Stimulated activated naive B cell treated with anti-CD40 and anti-IgM and Interleukin-4, amounts not matched to agents 10 μg/mL and 1 μg/mL and 100 μg/mL, for 72 hours (primary cell): ENCODE measurements around the gene DPP10.
A peak's percentile ranks its signal among the peaks of the same experiment; 100 is the strongest.

Experiments
- ATAC-seq, 2 donors: fragments of 150-1000 bp; cut with Tn5 transposase; replicated peaks; 2 replicates each; pipeline ENCODE4 v1.10.0; 2021; ENCODE audit warnings: moderate library complexity in 1 of 2
- DNase-seq: peaks from one replicate; pipeline ENCODE4 v3.0.0; 2021
- H3K27ac Mint-ChIP-seq: one replicate; pipeline ENCODE4 v1.8.0; 2022; ENCODE audit warnings: mild to moderate bottlenecking, mixed read lengths
- H3K27me3 Mint-ChIP-seq, 2 donors: one replicate each; pipeline ENCODE4 v1.8.0; 2022; ENCODE audit warnings: mixed read lengths in 2 of 2
- H3K36me3 Mint-ChIP-seq, 2 donors: one replicate each; pipeline ENCODE4 v1.8.0; 2022; ENCODE audit warnings: mixed read lengths in 2 of 2, mild to moderate bottlenecking in 1 of 2
- H3K4me1 Mint-ChIP-seq, 2 donors: one replicate each; pipeline ENCODE4 v1.8.0; 2022; ENCODE audit warnings: mixed read lengths in 2 of 2, mild to moderate bottlenecking in 1 of 2
- H3K4me3 Mint-ChIP-seq, 2 donors: one replicate each; pipeline ENCODE4 v1.8.0; 2022; ENCODE audit warnings: mild to moderate bottlenecking in 2 of 2, mixed read lengths in 2 of 2, moderate library complexity in 1 of 2
- H3K9me3 Mint-ChIP-seq, 2 donors: one replicate each; pipeline ENCODE4 v1.8.0; 2022; ENCODE audit warnings: mixed read lengths in 2 of 2, mild to moderate bottlenecking in 1 of 2

DPP10 gene

DNA sequence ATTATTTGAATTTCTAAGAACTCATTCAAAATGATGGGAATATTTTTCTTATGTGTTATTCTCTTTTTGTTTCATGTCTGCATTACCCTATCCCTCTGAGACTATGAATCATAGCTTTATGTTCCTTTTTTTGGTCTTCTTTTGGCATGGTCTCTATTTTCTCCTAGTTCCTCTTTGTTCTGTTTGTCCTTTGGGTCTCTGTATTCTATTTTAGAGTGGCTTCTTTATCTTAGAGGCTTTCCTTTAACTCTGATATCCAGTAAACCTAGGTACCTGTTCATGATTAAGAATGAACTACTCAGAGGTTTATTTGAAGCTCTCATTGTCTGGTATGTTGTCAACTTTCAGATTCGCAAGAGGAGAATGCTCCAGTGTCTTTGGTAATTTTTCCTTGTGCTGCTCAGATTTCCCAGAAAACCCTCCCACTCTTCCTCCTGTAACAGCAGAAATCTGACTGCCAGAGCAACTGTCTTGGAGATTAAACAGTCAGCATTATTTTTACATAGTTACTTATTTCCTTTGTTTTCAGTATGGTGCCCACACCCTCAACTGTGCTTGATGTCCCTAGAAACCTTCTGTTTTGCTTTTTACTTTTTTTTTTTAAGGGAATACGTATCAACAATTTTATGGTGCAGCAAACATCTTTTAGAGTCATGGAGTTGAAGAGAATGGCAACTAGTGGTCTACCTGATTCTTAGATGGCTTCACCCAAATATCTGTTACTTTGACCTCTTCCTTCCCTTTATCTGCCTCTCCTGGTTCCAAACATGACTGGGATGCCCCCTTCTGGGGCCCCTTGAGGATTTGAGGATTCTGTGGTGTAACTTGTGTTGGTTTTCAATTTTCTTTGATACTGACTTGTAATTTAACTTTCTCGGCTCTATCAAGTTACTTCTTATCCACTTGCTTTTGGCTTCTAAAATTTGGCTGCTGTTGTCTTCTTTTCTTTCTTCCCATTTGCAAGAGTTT is 92.0 kb downstream of the DPP10 start:
- ATAC-seq (peak; percentile 67 to 70), DNase-seq (no peak)
- Mint-ChIP-seq H3K27me3 (peaks cover 5 to 16% of the 10 kb centered on the region in 2 donors), H3K4me3 (no peak overlapping the region), H3K36me3 (no peaks in the 10 kb centered on the region), H3K27ac (no peak overlapping the region), H3K9me3 (peaks cover 0 to 2% of the 10 kb centered on the region in 2 donors), H3K4me1 (peaks cover 3 to 13% of the 10 kb centered on the region in 2 donors)

DNA sequence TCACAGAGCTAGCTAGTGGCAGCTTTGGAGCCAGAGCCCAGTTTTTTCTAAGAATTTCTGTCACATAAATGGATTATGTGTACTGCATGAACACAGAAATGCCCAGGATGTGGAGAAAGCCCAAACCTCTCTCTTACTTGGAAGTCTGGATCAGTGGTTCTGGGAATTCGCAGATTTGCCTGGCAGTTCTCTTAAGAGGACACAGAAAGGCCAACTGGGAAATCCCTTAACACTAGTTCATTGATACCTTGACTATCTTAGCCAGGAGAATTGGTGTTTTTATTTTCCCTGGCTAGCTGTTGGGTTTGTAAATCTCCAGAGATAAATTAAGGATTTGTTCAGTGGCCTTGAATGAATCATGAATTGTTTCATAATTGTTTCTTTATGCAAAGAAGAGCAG is 95.3 kb downstream of the DPP10 start:
- Mint-ChIP-seq H3K4me1 (peaks cover 3 to 13% of the 10 kb centered on the region in 2 donors), H3K9me3 (peaks cover 0 to 2% of the 10 kb centered on the region in 2 donors), H3K4me3 (no peak overlapping the region), H3K27ac (no peak overlapping the region), H3K27me3 (peaks cover 5 to 16% of the 10 kb centered on the region in 2 donors), H3K36me3 (no peaks in the 10 kb centered on the region)
- ATAC-seq, result no peak
- DNase-seq, result no peak

DNA sequence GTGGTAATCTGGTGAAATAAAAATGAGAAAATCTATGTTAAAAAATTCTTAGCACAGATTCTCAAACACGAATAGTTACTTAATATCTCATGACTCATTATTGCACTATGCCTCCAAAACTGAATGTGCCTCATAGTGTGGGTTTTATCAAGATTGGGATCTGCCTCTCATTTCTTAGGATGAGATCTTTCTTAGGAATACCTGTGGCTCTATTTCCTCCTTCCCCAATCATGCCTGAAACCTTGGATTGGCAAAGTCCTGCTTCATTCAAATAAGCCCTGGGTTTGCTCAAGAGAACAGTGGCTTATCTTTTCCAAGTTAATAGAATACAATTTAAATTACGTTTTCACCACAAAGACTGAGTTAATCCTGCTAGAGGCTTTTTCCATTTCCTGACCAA is 100.3 kb downstream of the DPP10 start:
- Mint-ChIP-seq H3K36me3 (no peaks in the 10 kb centered on the region), H3K4me3 (no peak overlapping the region), H3K27ac (no peak overlapping the region), H3K4me1 (peaks cover 0 to 2% of the 10 kb centered on the region in 2 donors), H3K9me3 (peaks cover 0 to 3% of the 10 kb centered on the region in 2 donors), H3K27me3 (peaks cover 13 to 15% of the 10 kb centered on the region in 2 donors)
- ATAC-seq (no peak), DNase-seq (no peak)

DNA sequence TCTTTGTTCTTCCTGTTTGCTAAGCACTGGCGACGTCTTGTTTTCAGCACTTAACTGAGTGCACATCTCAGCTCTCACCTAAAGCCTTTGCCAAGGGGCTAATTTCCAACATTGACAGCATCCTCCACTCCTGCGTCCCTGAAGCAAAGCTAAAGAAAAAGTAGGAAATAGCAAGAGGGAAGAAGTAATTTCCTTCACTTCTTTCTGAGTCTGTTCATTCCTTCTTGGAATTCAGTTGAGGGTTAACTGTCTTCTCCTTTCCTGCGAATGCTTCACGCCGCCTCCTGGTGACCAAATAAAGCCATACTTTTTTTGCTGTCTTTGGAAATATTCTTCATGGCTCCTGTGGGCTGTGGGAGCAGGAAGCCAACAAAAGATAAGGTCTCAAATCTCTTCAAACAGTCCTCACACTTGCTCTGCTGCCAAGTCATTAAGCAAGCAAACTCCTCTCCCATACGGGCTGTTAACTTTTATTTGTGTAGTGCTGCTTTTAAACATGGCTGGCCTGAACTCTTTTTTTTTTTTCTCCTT is 100.9 kb downstream of the DPP10 start:
- Mint-ChIP-seq H3K4me3 (no peak overlapping the region), H3K27ac (no peak overlapping the region), H3K36me3 (no peaks in the 10 kb centered on the region), H3K4me1 (peaks cover 0 to 2% of the 10 kb centered on the region in 2 donors), H3K27me3 (peaks cover 13 to 15% of the 10 kb centered on the region in 2 donors), H3K9me3 (peaks cover 0 to 3% of the 10 kb centered on the region in 2 donors)
- ATAC-seq (no peak), DNase-seq (no peak)

DNA sequence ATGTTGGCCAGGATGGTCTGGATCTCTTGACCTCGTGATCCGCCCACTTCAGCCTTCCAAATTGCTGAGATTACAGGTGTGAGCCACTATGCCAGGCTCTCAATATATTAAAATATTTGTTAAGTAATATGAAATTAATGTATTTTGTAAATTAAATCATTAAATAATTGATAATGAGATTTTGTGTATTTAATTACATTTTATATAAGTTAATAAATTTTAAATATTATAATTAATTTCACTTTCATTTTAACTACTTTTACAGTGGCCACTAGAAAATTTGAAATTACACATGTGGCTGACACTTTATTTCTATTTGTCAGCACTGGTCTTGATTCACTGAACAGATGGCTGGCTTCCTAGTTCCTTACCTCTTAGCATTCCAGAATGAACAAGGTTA is 102.6 kb downstream of the DPP10 start:
- peaks cover 0 to 3% of the 10 kb centered on the region in 2 donors for H3K9me3 Mint-ChIP-seq
- peaks cover 13 to 15% of the 10 kb centered on the region in 2 donors for H3K27me3 Mint-ChIP-seq
- H3K4me1 Mint-ChIP-seq, result peaks cover 0 to 2% of the 10 kb centered on the region in 2 donors
- no peaks in the 10 kb centered on the region for H3K36me3 Mint-ChIP-seq
- no peak overlapping the region for H3K4me3 Mint-ChIP-seq
- H3K27ac Mint-ChIP-seq, result no peak overlapping the region
- DNase-seq (no peak), ATAC-seq (no peak)

DNA sequence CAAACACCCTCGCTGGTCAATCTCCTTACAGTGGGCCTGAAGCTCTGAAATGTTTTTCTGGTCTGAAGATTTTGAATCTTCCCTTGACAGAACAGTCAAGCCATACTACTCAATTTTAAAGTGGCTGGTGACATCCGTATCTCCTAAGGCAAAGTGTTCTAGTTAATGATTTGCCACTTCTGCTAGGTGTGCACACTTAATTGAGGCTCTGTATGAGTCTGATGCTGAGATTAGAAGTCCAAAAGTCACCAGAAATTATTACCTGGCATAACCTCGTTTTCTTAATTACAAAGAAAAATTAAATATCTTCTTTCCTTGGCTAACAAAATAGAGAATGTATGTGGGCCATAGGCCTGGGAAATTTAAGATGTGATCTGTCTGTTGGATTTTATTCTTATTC is 104.1 kb downstream of the DPP10 start:
- no peak overlapping the region for H3K4me3 Mint-ChIP-seq

DNA sequence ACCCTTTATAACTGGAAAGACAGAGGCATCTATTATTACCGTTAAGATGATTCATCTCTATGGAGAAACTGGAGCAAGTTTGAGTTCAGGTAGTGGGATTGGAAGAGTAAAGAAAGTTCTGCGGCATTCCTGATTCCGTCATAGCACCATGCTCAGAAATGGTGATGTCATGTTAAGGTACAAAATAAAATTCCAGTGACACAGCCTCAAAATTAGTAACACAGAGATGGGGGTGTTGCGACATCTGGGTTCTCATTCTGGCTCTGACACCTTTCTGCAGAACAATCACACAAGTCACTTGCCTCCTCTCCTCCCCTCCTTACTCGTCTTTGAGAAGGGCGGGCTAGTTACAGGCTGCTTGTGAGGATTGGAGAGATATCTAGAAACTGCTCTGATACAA is 105.7 kb downstream of the DPP10 start:
- H3K4me1 Mint-ChIP-seq, result peaks cover 0 to 2% of the 10 kb centered on the region in 2 donors
- no peak for ATAC-seq
- H3K9me3 Mint-ChIP-seq, result peaks cover 0 to 3% of the 10 kb centered on the region in 2 donors
- H3K27me3 Mint-ChIP-seq, result peaks cover 19 to 23% of the 10 kb centered on the region in 2 donors
- no peak overlapping the region for H3K4me3 Mint-ChIP-seq
- H3K27ac Mint-ChIP-seq, result no peak overlapping the region
- DNase-seq, result no peak
- no peaks in the 10 kb centered on the region for H3K36me3 Mint-ChIP-seq

More for the DNA sequence above, 104.1 kb downstream of the DPP10 start:
- peaks cover 15 to 19% of the 10 kb centered on the region in 2 donors for H3K27me3 Mint-ChIP-seq
- H3K27ac Mint-ChIP-seq, result no peak overlapping the region
- peaks cover 0 to 2% of the 10 kb centered on the region in 2 donors for H3K4me1 Mint-ChIP-seq
- H3K9me3 Mint-ChIP-seq, result peaks cover 0 to 3% of the 10 kb centered on the region in 2 donors
- DNase-seq (no peak), ATAC-seq (no peak)
- no peaks in the 10 kb centered on the region for H3K36me3 Mint-ChIP-seq

DNA sequence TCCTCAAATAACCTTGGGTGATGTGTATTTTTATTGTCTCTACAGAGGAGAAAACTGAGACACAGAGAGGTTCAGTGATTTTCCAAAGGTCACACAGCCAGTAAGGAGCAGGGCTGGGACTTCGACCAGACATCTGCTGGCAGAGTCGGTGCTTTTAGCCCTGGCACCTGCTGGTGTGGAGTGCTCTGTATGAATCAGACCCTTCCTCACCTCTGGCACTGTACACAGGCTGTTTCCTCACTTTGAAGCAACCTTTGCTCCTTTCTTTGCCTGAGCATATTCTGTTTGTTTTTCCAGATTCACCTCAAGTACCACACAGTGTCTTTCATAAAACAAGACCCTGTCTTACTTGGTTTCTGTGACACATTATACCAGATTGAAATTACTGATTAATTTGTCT is 107.9 kb downstream of the DPP10 start:
- H3K4me1 Mint-ChIP-seq, result no peaks in the 10 kb centered on the region
- H3K27ac Mint-ChIP-seq, result no peak overlapping the region
- ATAC-seq (no peak), DNase-seq (no peak)
- peaks cover 14 to 18% of the 10 kb centered on the region in 2 donors for H3K27me3 Mint-ChIP-seq
- no peaks in the 10 kb centered on the region for H3K36me3 Mint-ChIP-seq
- H3K9me3 Mint-ChIP-seq, result no peaks in the 10 kb centered on the region
- no peak overlapping the region for H3K4me3 Mint-ChIP-seq

DNA sequence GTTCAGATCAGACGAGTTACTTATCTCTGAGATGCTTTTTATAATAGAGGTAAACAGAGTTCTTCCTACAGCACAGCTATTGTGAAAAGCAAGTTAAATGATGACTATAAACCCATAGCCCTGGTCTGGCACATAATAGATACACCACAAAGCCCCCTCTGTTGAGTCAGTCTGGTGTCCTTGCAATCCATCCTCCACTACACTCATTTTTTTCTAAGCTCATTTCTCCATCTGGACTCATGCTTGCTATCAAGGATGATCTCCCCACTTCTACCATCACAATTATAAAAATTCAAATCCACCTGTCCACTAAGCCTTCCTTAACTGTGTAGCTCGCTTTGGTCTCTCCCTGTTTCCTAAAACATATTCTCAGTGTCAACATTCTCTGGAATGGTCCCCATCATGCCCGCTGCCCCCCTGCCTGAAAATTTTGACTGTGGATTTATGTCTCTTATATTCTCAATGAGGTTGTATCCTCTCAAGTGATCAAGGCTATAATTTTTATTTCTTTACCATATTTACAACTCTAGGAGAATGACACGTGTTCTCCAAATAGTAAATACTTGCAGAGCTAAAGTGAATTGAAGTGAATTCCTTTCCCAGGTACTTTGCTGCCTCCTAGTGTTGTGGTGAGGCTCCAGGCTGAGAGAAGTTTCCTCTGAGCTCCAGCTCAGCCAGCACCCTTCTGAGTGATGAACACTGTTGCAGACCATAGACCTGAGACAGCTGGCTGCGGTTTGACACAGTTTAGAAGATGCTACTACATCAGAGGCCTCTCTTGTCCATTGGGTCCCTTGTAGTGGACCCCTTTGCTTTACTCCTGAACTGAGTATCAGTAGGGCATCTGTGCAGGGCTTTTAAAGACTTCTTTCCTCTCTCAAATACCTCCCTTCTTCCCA is 108.7 kb downstream of the DPP10 start:
- DNase-seq (peak; percentile 11), ATAC-seq (peak; percentile 72 to 73)
- Mint-ChIP-seq H3K4me1 (no peaks in the 10 kb centered on the region), H3K27ac (no peak overlapping the region), H3K36me3 (no peaks in the 10 kb centered on the region), H3K9me3 (no peaks in the 10 kb centered on the region), H3K27me3 (peaks cover 14 to 18% of the 10 kb centered on the region in 2 donors), H3K4me3 (no peak overlapping the region)

DNA sequence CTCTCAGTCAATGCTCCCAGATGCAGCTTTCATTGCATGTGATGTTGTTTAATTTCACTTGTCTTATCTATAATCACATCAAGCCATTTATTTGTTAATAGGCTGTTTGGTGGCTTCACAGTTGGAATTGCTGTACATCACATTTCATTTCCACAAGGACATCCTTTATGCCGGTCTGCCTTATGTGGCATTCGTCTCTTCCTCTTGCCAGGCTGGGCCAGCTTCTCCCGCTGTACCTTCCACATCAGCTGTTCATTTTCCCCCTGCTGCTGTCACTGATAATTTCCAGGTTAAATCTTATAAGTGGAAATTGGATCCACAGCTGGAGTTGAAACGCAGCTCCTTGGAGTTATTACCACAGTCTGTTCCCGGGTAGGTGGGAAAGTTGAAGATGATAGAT is 110.6 kb downstream of the DPP10 start:
- no peaks in the 10 kb centered on the region for H3K36me3 Mint-ChIP-seq
- H3K27ac Mint-ChIP-seq, result no peak overlapping the region
- no peaks in the 10 kb centered on the region for H3K4me1 Mint-ChIP-seq
- H3K27me3 Mint-ChIP-seq, result peaks cover 13 to 15% of the 10 kb centered on the region in 2 donors
- H3K9me3 Mint-ChIP-seq, result no peaks in the 10 kb centered on the region
- ATAC-seq (no peak), DNase-seq (no peak)
- no peak overlapping the region for H3K4me3 Mint-ChIP-seq

DNA sequence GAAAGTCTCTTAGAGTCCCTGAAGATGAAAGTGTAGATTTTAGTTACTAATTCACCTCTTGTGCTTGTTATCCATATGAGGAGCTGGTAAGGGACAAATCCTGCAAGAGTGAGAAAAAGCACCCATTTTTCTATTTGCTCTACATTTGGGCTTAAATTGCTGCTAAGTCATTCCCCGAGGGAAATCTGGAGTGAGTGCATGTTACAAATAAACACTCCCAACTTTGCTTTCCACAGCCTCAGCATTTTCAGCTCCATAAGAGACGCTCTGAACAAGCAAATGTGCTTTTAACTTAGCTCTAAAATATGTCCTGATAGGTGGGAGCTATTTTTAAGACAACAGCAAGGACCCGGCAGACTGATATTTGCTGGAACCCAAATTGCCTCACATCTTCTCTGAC is 126.7 kb downstream of the DPP10 start:
- H3K27ac Mint-ChIP-seq, result no peak overlapping the region
- H3K4me3 Mint-ChIP-seq, result no peak overlapping the region
- H3K36me3 Mint-ChIP-seq, result no peaks in the 10 kb centered on the region
- H3K27me3 Mint-ChIP-seq, result no peaks in the 10 kb centered on the region
- ATAC-seq (no peak), DNase-seq (no peak)
- H3K9me3 Mint-ChIP-seq, result no peaks in the 10 kb centered on the region
- H3K4me1 Mint-ChIP-seq, result no peaks in the 10 kb centered on the region

DNA sequence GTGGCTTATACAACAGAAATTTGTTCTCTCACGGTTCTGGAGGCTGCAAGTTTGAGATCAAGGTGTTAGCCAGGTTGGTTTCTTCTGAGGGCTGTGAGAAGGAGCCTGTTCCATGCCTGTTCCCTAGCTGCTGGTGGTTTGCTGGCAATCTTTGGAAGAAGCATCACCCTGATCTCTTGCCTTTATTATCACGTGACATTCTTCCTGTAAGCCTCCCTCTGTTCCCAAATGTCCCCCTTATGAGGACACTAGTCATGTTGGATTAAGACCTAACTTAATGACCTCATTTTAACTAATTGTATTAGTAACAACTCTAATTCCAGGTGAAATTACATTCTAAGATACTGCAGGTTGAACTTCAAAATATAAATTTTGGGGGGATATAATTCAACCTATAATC is 135.2 kb downstream of the DPP10 start:
- Mint-ChIP-seq H3K4me3 (no peak overlapping the region), H3K36me3 (no peaks in the 10 kb centered on the region), H3K27ac (no peak overlapping the region), H3K27me3 (no peaks in the 10 kb centered on the region), H3K4me1 (no peaks in the 10 kb centered on the region), H3K9me3 (no peaks in the 10 kb centered on the region)
- no peak for DNase-seq
- no peak for ATAC-seq

DNA sequence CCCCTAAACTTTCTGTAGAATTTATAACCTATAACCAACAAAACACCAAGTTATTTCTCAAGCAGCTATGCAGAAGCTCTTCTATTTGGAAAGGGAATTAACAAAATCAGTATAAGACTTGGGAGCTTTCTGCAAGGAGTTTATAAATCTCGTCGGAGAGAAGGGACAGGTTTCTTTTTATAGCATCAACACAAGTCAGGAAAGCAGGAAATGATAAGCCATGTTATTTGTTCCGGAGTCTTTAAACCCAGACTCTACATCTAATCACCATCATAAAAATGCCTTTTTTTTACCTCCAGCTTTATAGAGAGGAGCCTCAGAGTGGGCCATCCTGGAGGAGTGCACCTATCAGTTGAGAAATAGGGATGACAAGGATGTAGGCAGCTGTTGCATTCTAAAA is 137.1 kb downstream of the DPP10 start:
- Mint-ChIP-seq H3K9me3 (no peaks in the 10 kb centered on the region), H3K4me1 (no peaks in the 10 kb centered on the region), H3K27me3 (no peaks in the 10 kb centered on the region), H3K36me3 (no peaks in the 10 kb centered on the region), H3K27ac (no peak overlapping the region), H3K4me3 (no peak overlapping the region)
- ATAC-seq (no peak), DNase-seq (no peak)

DNA sequence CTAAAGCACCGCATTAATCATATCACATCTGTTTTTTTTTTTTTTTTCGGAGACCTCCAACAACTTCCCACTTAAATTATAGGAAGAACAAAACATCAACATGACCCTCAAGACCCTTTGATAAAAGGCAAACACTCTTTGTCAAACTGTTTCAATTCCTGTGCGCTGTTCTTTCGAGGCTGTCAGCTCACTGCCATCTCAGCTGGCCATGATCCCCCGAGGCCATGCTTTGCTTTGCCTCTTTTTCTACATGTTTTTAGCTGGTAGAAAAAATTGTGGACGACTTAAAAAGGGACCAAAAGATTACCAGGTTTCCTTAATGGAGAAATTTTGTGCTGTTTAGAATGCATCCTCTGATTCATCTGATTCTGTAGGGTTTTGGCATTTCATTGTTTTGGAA is 138.2 kb downstream of the DPP10 start:
- Mint-ChIP-seq H3K27me3 (no peaks in the 10 kb centered on the region), H3K27ac (no peak overlapping the region), H3K36me3 (no peaks in the 10 kb centered on the region), H3K4me1 (no peaks in the 10 kb centered on the region), H3K9me3 (no peaks in the 10 kb centered on the region), H3K4me3 (no peak overlapping the region)
- ATAC-seq (no peak), DNase-seq (no peak)
